HG02588 (cell line): ENCODE data around the gene RNPEPL1.

Experiments used
- ATAC-seq: cut with Tn5 transposase; IDR thresholded peaks from one replicate; pipeline ENCODE4 v1.9.1; 2021; ENCODE audit warnings: mild to moderate bottlenecking, moderate library complexity; ENCODE audit not compliant: unreplicated experiment

The RNPEPL1 gene

GRCh38 chr2:240622531-240623235, 54.4 kb downstream of the RNPEPL1 start:
- no peak for ATAC-seq

- no peak for ATAC-seq
Measured at GRCh38 chr2:240623531-240624010, 55.3 kb downstream of the RNPEPL1 start.

GRCh38 chr2:240624011-240624949, 56.0 kb downstream of the RNPEPL1 start:
- no peak for ATAC-seq

GRCh38 chr2:240624950-240625621, 56.8 kb downstream of the RNPEPL1 start, which contains the start of gene GPR35:
TSS of gene GPR35 (plus strand) at chr2:240625480. CDS start at chr2:240629953, 4,473 bp downstream.
- no peak for ATAC-seq

GRCh38 chr2:240626531-240627300, 58.4 kb downstream of the RNPEPL1 start:
- ATAC-seq = no peak

GRCh38 chr2:240627736-240628506, 59.6 kb downstream of the RNPEPL1 start:
- no peak for ATAC-seq

GRCh38 chr2:240628507-240628807, 60.2 kb downstream of the RNPEPL1 start:
- no peak for ATAC-seq

GRCh38 chr2:240628808-240629618, 60.7 kb downstream of the RNPEPL1 start:
- ATAC-seq = no peak

- no peak for ATAC-seq
Measured at GRCh38 chr2:240629619-240629967, 61.3 kb downstream of the RNPEPL1 start.

- no peak for ATAC-seq
Measured at GRCh38 chr2:240629968-240630770, 61.9 kb downstream of the RNPEPL1 start.
